PC-3 (cell line): Measurements from ENCODE around the gene UCK2. TPM values are rescaled to one million over a fixed set of nuclear protein-coding genes. Genes with fewer than 3 reads are reported as not detected.

Source experiments
- ATAC-seq: fragments of 200-7000 bp; cut with Tn5 transposase; 2 replicates; pipeline ENCODE4 v1.9.1; 2020; ENCODE audit warnings: mild to moderate bottlenecking, moderate library complexity
- BruUV-seq: library from RNA; stranded (reverse); fragments of 400-500 nt; replicated peaks from 2 replicates; lab custom pipeline; 2021; lab: Mats Ljungman, UMichigan
- CTCF ChIA-PET: fragments of 300-600 bp; sonication (Branson Sonifier 250); formaldehyde crosslinking; loops from one replicate; lab custom pipeline; 2022; ENCODE audit warnings: antibody characterized with exemption; lab: Charles Lee
- POLR2A ChIA-PET: fragments of 300-600 bp; sonication (Branson Sonifier 250); formaldehyde crosslinking; loops from one replicate; lab custom pipeline; 2022; ENCODE audit warnings: antibody characterized with exemption; ENCODE audit not compliant: unreplicated experiment; lab: Charles Lee
- DNase-seq: peaks from one replicate; pipeline ENCODE4 v3.0.0-alpha.2; 2015
- H2AFZ ChIP-seq: fragments of 300-600 bp; sonication (generic); 2 replicates; pipeline ENCODE4 v1.6.0; 2016; ENCODE audit warnings: antibody characterized with exemption, low read length
- H3F3A ChIP-seq: fragments of 300-600 bp; sonication (generic); one replicate; pipeline ENCODE4 v1.6.0; 2017; ENCODE audit warnings: antibody characterized with exemption, low read length, control low read depth, mild to moderate bottlenecking; ENCODE audit not compliant: unreplicated experiment
- H3K27ac ChIP-seq: fragments of 300-600 bp; sonication (generic); 2 replicates; pipeline ENCODE4 v1.5.1; 2016; ENCODE audit warnings: mild to moderate bottlenecking, low read length
- H3K27me3 ChIP-seq: fragments of 300-600 bp; sonication (generic); 2 replicates; pipeline ENCODE4 v1.6.1; 2016; ENCODE audit warnings: low read length, mixed read lengths
- H3K36me3 ChIP-seq: fragments of 300-600 bp; sonication (generic); 2 replicates; pipeline ENCODE4 v1.6.1; 2016; ENCODE audit warnings: low read depth, mixed run types, low read length, mixed read lengths
- H3K4me1 ChIP-seq: fragments of 300-600 bp; sonication (generic); 2 replicates; pipeline ENCODE4 v1.5.1; 2016; ENCODE audit warnings: low read length; ENCODE audit not compliant: insufficient read depth
- H3K4me2 ChIP-seq: fragments of 300-600 bp; sonication (generic); 2 replicates; pipeline ENCODE4 v1.6.0; 2016; ENCODE audit warnings: low read length
- H3K4me3 ChIP-seq: fragments of 300-600 bp; sonication (generic); 2 replicates; pipeline ENCODE4 v1.5.1; 2016; ENCODE audit warnings: mild to moderate bottlenecking, low read length, mixed read lengths
- H3K79me2 ChIP-seq: fragments of 300-600 bp; sonication (generic); 2 replicates; pipeline ENCODE4 v1.6.1; 2017; ENCODE audit warnings: low read length, mixed read lengths
- H3K9ac ChIP-seq: fragments of 300-600 bp; sonication (generic); 2 replicates; pipeline ENCODE4 v1.6.0; 2016; ENCODE audit warnings: mild to moderate bottlenecking, low read length
- H3K9me2 ChIP-seq: fragments of 300-600 bp; sonication (generic); replicated peaks from 2 replicates; pipeline ENCODE4 v1.6.1; 2016; ENCODE audit warnings: mixed run types, low read length, mixed read lengths
- H3K9me3 ChIP-seq: fragments of 300-600 bp; sonication (generic); 2 replicates; pipeline ENCODE4 v1.6.1; 2016; ENCODE audit warnings: low read length, mixed read lengths
- H4K20me1 ChIP-seq: fragments of 300-600 bp; sonication (generic); 2 replicates; pipeline ENCODE4 v1.6.1; 2016; ENCODE audit warnings: low read length, mixed read lengths
- EZH2 ChIP-seq: fragments of 300-600 bp; sonication (generic); IDR thresholded peaks from one replicate; pipeline ENCODE4 v1.6.1; 2017; ENCODE audit warnings: antibody characterized with exemption, mild to moderate bottlenecking, low read length; ENCODE audit not compliant: unreplicated experiment
- EZH2phosphoT487 ChIP-seq: fragments of 300-600 bp; sonication (generic); IDR thresholded peaks from 2 replicates; pipeline ENCODE4 v1.6.1; 2018; ENCODE audit warnings: mild to moderate bottlenecking, antibody characterized with exemption, low read length, borderline replicate concordance
- intact Hi-C: fragments of 100-400 bp; cut with micrococcal nuclease; formaldehyde crosslinking; loops from 2 replicates; pipeline ENCODE4 v1.9.0; 2023
- total RNA-seq: library from RNA; depleted of rRNA; stranded (reverse); fragments of >200 nt; gene quantifications from 2 replicates; pipeline ENCODE4 v1.2.3, GENCODE V29; 2014
- TF ChIP-seq, protein P1 (sequence below): fragments of 300-600 bp; sonication (generic); conservative IDR thresholded peaks from 2 replicates; pipeline ENCODE4 v1.5.1; 2017; ENCODE audit warnings: antibody characterized with exemption, low read depth, mild to moderate bottlenecking, low read length

The UCK2 gene
- total RNA-seq, 1 experiment from 2014 or later = 193 TPM

DNA sequence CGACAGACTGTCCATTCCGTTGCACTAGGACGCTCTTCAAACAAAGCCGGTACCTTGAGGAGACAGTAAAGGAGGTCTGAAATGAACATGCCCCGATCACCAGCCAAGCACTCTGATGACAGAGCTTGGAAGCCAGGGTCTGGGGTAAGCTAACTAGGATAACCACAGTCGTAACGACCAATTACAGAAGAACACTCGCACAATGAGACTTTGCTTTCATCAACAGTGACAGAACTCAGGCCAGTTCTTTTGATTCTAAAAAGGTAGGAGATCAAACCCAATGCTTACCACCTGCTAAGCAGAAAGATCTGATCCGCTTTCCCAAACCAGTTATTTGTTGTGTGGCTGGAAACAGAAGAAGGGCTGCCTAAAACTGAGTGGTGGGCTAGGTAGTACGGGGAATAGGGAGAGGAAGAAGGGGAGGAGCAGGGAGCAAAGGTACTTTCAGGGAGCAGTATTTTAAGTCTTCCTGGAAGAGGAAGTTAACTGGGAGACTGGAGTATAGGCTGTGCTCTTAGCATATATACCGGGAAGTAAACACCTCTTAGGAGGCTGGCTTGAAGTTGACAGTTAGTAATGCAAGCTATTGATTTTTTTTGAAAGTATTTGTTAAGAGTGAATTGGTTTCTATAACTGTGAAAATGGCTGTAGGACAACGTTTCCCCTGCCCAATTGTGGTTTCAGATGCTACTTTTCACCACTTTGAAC, 38.4 kb downstream of the UCK2 start:
- Histone ChIP-seq H3K9me3 (no peaks in the 10 kb centered on the region), H3F3A (no peaks in the 10 kb centered on the region), H3K79me2 (peaks cover 97% of the 10 kb centered on the region), H3K36me3 (peaks cover 15% of the 10 kb centered on the region; the same call in 1 of the 2 replicates), H3K4me1 (peaks cover 7% of the 10 kb centered on the region), H3K4me2 (no peak overlapping the region), H3K9me2 (no peaks in the 10 kb centered on the region), H3K27ac (no peak overlapping the region), H2AFZ (no peak overlapping the region), H4K20me1 (peaks cover 51% of the 10 kb centered on the region), H3K9ac (no peak overlapping the region), H3K27me3 (no peaks in the 10 kb centered on the region), H3K4me3 (no peak overlapping the region)
- no TSS peak for BruUV-seq
- intact Hi-C loops = no loop called here
- ChIA-PET POLR2A (no interaction called here), CTCF (no interaction called here)
- DNase-seq (no peak), ATAC-seq (no peak)
- TF ChIP-seq EZH2 (no peak), EZH2phosphoT487 (no peak)
- TF ChIP-seq, protein P1, sequence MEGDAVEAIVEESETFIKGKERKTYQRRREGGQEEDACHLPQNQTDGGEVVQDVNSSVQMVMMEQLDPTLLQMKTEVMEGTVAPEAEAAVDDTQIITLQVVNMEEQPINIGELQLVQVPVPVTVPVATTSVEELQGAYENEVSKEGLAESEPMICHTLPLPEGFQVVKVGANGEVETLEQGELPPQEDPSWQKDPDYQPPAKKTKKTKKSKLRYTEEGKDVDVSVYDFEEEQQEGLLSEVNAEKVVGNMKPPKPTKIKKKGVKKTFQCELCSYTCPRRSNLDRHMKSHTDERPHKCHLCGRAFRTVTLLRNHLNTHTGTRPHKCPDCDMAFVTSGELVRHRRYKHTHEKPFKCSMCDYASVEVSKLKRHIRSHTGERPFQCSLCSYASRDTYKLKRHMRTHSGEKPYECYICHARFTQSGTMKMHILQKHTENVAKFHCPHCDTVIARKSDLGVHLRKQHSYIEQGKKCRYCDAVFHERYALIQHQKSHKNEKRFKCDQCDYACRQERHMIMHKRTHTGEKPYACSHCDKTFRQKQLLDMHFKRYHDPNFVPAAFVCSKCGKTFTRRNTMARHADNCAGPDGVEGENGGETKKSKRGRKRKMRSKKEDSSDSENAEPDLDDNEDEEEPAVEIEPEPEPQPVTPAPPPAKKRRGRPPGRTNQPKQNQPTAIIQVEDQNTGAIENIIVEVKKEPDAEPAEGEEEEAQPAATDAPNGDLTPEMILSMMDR = no peak

DNA sequence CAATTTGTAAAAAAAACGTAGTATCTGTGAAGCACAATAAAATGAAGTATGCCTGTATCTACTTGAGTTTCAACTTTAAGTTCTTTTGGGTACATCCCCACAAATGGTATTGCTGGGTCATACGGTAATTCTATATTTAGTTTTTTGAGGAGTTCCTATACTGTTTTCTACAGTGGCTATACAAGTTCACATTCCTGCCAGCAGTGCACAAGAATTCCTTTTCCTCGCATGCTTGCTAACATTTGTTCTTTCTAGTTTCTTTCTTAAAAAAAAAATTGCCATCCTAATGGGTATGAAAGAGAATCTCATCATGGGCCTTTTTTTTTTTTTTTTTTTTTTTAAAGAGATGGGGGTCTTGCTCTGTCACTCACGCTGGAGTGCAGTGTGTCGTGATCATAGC, 41.9 kb downstream of the UCK2 start:
- Histone ChIP-seq H2AFZ (no peak overlapping the region), H3K9me2 (no peaks in the 10 kb centered on the region), H3K27me3 (no peaks in the 10 kb centered on the region), H3K9ac (no peak overlapping the region), H3K27ac (no peak overlapping the region), H3K4me2 (no peak overlapping the region), H3K79me2 (peaks cover 99% of the 10 kb centered on the region), H3K36me3 (peaks cover 17% of the 10 kb centered on the region), H3K4me3 (no peak overlapping the region), H3K9me3 (no peaks in the 10 kb centered on the region), H4K20me1 (peaks cover 70% of the 10 kb centered on the region), H3K4me1 (peaks cover 7% of the 10 kb centered on the region), H3F3A (no peaks in the 10 kb centered on the region)
- DNase-seq = no peak
- TF ChIP-seq EZH2phosphoT487 (no peak), EZH2 (no peak)
- TF ChIP-seq, protein P1 = no peak
- intact Hi-C loops = no loop called here
- no TSS peak for BruUV-seq
- no peak for ATAC-seq
- CTCF ChIA-PET = no interaction called here
- POLR2A ChIA-PET = no interaction called here
